Measurements from ENCODE around the gene USP16.
A peak's percentile ranks its signal among the peaks of the same experiment; 100 is the strongest.
"Not testable (repeated sequence)": the region's sequence is repeated elsewhere in the genome, so short reads cannot be mapped to it uniquely, and the experiment has no call there.

USP16 gene

DNA sequence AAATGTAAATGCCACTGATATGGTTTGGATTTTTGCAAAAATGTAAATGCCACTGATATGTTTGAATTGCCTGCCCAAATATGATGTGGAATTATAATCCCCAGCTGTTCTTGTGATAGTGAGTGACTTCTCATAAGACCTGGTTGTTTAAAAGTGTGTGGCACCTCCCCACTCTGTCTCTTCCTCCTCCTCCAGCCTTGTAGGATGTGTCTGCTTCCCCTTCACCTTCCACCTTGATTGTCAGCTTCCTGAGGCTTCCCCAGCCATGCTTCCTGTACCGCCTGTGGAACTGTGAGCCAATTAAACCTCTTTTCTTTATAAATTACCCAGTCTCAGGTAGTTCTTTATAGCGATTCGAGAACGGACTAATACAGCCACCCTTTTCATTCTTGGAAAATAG is 50.3 kb downstream of the USP16 start:
- Mint-ChIP-seq H3K27ac (no peak overlapping the region), H3K4me1 (peaks cover 29% of the 10 kb centered on the region), H3K36me3 (ENCODE audit: low read depth) (peaks cover 4% of the 10 kb centered on the region), H3K9me3 (peaks cover 4% of the 10 kb centered on the region), H3K27me3 (ENCODE audit: low read depth, poor library complexity) (no peaks in the 10 kb centered on the region), H3K4me3 (peak overlapping the region; percentile 78)
- no peak for DNase-seq
- TF ChIP-seq, protein P1, sequence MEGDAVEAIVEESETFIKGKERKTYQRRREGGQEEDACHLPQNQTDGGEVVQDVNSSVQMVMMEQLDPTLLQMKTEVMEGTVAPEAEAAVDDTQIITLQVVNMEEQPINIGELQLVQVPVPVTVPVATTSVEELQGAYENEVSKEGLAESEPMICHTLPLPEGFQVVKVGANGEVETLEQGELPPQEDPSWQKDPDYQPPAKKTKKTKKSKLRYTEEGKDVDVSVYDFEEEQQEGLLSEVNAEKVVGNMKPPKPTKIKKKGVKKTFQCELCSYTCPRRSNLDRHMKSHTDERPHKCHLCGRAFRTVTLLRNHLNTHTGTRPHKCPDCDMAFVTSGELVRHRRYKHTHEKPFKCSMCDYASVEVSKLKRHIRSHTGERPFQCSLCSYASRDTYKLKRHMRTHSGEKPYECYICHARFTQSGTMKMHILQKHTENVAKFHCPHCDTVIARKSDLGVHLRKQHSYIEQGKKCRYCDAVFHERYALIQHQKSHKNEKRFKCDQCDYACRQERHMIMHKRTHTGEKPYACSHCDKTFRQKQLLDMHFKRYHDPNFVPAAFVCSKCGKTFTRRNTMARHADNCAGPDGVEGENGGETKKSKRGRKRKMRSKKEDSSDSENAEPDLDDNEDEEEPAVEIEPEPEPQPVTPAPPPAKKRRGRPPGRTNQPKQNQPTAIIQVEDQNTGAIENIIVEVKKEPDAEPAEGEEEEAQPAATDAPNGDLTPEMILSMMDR (IDR thresholded peaks at IDR 0.05) = no peak

DNA sequence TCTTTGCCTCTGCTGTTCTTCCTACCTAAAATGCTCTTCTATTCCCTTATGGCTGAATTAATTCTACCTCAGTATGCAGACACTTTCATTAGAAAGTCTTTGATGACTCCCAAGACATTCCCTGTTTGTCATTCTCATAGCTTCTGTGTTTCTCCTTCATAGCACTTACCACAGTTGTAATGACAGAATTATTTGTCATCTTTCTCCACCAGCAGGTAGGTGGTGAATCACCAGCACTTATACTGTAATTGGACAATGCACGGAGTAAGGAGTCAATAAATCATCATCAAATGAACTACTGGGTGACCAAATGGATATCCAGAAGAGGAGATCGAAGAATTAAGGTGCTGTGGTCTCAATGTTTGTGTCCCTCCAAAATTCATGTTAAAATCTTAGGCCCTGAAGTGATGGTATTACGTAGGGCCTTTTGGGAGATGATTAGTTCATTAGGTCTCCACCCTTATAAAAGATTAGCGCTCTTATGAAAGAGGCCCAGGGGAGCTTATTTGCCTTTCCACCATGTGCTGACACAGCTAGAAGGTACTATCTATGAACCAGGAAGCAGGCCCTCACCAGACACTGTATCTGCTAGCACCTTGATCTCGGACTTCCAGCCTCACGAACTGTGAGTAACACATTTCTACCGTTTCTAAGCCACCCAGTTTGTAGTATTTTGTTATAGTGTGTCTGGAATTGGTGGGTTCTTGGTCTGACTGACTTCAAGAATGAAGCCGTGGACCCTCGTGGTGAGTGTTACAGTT is 51.4 kb downstream of the USP16 start:
- TF ChIP-seq, protein P1 (IDR thresholded peaks at IDR 0.05) = no peak
- no peak for DNase-seq
- Mint-ChIP-seq H3K4me3 (no peak overlapping the region), H3K36me3 (ENCODE audit: low read depth) (no peaks in the 10 kb centered on the region), H3K9me3 (peaks cover 4% of the 10 kb centered on the region), H3K4me1 (peaks cover 29% of the 10 kb centered on the region), H3K27me3 (ENCODE audit: low read depth, poor library complexity) (no peaks in the 10 kb centered on the region), H3K27ac (no peak overlapping the region)

DNA sequence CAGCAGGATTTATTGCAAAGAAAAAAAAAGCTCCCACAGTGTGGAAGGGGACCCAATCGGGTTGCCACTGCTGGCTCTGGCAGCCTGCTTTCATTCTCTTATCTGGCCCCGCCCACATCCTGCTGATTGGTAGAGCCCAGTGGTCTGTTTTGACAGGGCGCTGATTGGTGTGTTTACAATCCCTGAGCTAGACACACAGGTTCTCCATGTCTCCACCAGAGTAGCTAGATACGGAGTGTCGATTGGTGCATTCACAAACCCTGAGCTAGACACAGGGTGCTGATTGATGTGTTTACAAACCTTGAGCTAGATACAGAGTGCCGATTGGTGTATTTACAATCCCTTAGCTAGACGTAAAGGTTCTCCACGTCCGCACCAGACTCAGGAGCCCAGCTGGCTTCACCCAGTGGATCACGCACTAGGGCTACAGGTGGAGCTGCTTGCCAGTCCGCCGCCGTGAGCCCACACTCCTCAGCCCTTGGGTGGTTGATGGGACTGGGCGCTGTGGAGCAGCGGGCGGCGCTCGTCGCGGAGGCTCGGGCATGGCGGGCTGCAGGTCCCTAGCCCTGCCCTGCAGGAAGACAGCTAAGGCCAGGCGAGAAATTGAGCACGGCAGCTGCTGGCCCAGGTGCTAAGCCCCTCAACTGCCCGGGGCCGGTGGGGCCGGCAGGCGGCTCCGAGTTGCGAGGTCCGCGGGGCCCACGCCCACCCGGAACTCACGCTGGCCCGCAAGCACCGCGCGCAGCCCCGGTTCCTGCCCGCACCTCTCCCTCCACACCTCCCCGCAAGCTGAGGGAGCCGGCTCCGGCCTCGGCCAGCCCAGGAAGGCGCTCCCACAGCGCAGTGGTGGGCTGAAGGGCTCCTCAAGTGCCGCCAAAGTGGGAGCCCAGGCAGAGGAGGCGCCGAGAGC is 52.5 kb downstream of the USP16 start:
- H3K4me1 Mint-ChIP-seq = peaks cover 22% of the 10 kb centered on the region
- DNase-seq; H3K9me3 Mint-ChIP-seq; H3K27me3 Mint-ChIP-seq (ENCODE audit: low read depth, poor library complexity); H3K36me3 Mint-ChIP-seq (ENCODE audit: low read depth); H3K27ac Mint-ChIP-seq; H3K4me3 Mint-ChIP-seq: not testable (repeated sequence)

DNA sequence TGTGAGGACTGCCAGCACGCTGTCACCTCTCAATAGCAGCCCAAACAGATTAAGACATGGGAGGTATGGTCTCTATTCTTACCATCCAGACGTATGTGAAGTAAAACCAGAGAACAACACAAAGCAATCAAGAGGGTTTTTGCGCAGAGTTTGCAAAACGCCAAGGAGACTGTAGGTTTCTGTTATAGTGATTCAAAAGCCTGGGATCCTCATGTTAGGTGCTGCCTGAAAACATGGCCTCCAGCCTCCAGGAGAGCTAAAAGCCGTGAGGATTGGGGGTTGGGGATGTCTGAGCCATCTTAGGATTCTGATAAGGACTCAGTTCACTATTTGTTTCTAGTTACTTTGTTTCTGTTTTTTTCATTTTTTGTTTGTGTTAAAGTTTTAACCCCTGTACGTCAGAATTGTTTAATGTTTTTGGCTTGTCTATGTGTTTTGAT is 53.2 kb downstream of the USP16 start:
- Mint-ChIP-seq H3K4me1 (peaks cover 15% of the 10 kb centered on the region), H3K27ac (no peak overlapping the region), H3K27me3 (ENCODE audit: low read depth, poor library complexity) (no peaks in the 10 kb centered on the region), H3K4me3 (no peak overlapping the region), H3K9me3 (peaks cover 4% of the 10 kb centered on the region), H3K36me3 (ENCODE audit: low read depth) (no peaks in the 10 kb centered on the region)
- TF ChIP-seq, protein P1 (IDR thresholded peaks at IDR 0.05) = no peak
- no peak for DNase-seq

DNA sequence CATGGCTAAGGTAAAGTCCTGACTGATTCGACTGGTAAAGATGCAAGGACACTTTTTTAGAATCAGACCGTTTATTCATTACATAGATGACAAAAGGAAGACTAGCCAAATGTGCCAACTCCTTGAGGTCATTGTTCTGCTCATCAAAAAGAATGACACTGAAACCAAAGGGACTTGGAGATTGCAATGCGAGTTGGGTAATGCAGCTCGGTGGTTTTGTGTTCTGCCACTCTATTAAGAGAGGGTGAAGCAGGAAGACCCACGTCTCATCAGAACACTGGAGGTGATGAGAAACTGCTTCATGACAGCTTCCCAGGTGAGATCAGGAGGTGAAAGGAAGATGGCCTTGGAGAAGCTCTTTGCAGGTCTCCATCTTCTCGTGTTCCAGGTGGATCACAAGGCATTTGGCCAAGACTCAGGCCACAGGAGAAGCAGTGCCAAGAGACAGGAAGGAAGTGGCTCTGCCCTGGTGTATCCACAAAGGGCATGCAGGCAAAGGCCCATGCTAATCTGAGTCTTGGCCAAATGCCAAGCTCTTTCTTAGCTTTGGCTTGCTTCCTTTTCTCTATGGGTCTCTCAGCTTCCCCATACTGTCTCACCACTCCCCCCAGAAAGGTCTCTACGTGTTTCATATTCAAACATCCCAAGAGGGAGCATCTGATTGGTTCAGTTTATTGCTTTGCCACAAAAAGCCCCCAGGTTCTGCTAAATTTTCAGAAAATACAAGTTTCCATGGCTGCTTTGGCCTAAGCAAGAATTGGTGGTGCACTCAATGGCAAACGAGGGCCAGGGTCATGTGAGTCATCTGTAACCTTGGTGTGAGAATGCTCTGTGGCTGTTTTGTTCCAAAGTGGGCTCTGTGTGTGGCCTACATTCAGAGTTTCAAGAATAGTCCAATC is 54.6 kb downstream of the USP16 start:
- Mint-ChIP-seq H3K4me1 (peaks cover under 1% of the 10 kb centered on the region), H3K36me3 (ENCODE audit: low read depth) (no peaks in the 10 kb centered on the region)
- TF ChIP-seq, protein P1 (IDR thresholded peaks at IDR 0.05) = no peak

More for the DNA sequence above, 54.6 kb downstream of the USP16 start:
- Mint-ChIP-seq H3K9me3 (peaks cover 4% of the 10 kb centered on the region), H3K27me3 (ENCODE audit: low read depth, poor library complexity) (peaks cover 2% of the 10 kb centered on the region), H3K4me3 (no peak overlapping the region), H3K27ac (no peak overlapping the region)
- no peak for DNase-seq
